ENCODE data around the gene ZFHX2. TPM values are rescaled to one million over a fixed set of nuclear protein-coding genes. Genes with fewer than 3 reads are reported as not detected.

ZFHX2 gene
- total RNA-seq, 4 donors from 2014 or later, result under 0.01 to 0.42 (median 0.20) TPM

- Histone ChIP-seq H3K36me3 (no peaks in the 10 kb centered on the region), H3K4me1 (peaks cover 14 to 30% (median 18%) of the 10 kb centered on the region in 3 donors), H3K4me3 (no peak overlapping the region), H3K27ac (no peak overlapping the region), H3K9me3 (no peaks in the 10 kb centered on the region), H3K27me3 (peaks cover 10 to 69% (median 20%) of the 10 kb centered on the region in 4 donors)
- DNase-seq, result no peak
- intact Hi-C loops (cut with DNase I), result no loop called here
- WGBS, 2 donors, result 80% methylated on average over 1 of the region's 8 CpGs; no CpG with 5 or more reads in 1 of the 2 donors
- TF ChIP-seq CTCF (IDR thresholded peaks at IDR 0.05), result no peak
Observed at GRCh38 chr14:23580948-23581281, 29.4 kb upstream of the ZFHX2 start.

GRCh38 chr14:23580152-23580926 is 28.8 kb upstream of the ZFHX2 start:
- WGBS, 2 donors, result 76 to 84% methylated on average over 5 to 6 of the region's 24 CpGs
- peaks cover 13 to 74% (median 21%) of the 10 kb centered on the region in 4 donors for H3K27me3 ChIP-seq
- H3K4me1 ChIP-seq, result peaks cover 14 to 34% (median 18%) of the 10 kb centered on the region in 3 donors
- H3K36me3 ChIP-seq, result no peaks in the 10 kb centered on the region
- DNase-seq, result no peak
- no peaks in the 10 kb centered on the region for H3K9me3 ChIP-seq
- TF ChIP-seq CTCF (IDR thresholded peaks at IDR 0.05) (no peak), POLR2A (IDR thresholded peaks at IDR 0.05) (no peak)
- H3K4me3 ChIP-seq, result no peak overlapping the region
- intact Hi-C loops (cut with DNase I), result no loop called here
- no peak overlapping the region for H3K27ac ChIP-seq

- no peaks in the 10 kb centered on the region for H3K36me3 ChIP-seq
- H3K9me3 ChIP-seq, result no peaks in the 10 kb centered on the region
- TF ChIP-seq CTCF (IDR thresholded peaks at IDR 0.05) (no peak), POLR2A (IDR thresholded peaks at IDR 0.05) (no peak)
- H3K4me1 ChIP-seq, result peaks cover 14 to 34% (median 18%) of the 10 kb centered on the region in 3 donors
- peaks cover 13 to 75% (median 21%) of the 10 kb centered on the region in 4 donors for H3K27me3 ChIP-seq
- no peak overlapping the region for H3K4me3 ChIP-seq
- DNase-seq, result no peak
- H3K27ac ChIP-seq, result no peak overlapping the region
- intact Hi-C loops (cut with DNase I), result no loop called here
Observed at GRCh38 chr14:23579739-23580138, 28.2 kb upstream of the ZFHX2 start.

- no peak for DNase-seq
- Histone ChIP-seq H3K27me3 (peaks cover 13 to 79% (median 21%) of the 10 kb centered on the region in 4 donors), H3K4me3 (no peak overlapping the region), H3K27ac (no peak overlapping the region), H3K36me3 (no peaks in the 10 kb centered on the region), H3K9me3 (no peaks in the 10 kb centered on the region), H3K4me1 (peaks cover 14 to 34% (median 18%) of the 10 kb centered on the region in 3 donors)
- TF ChIP-seq CTCF (IDR thresholded peaks at IDR 0.05), result no peak
- TF ChIP-seq POLR2A (IDR thresholded peaks at IDR 0.05), result no peak
- intact Hi-C loops (cut with DNase I), result no loop called here
- 53 to 59% methylated on average over 3 of the region's 3 CpGs for WGBS, 2 donors
Observed at GRCh38 chr14:23579311-23579630, 27.7 kb upstream of the ZFHX2 start.

GRCh38 chr14:23578560-23579310 is 27.2 kb upstream of the ZFHX2 start, which contains the start of gene JPH4:
TSS of gene JPH4 (minus strand) at chr14:23578790. CDS start at chr14:23577453, 1,337 bp downstream.
- Histone ChIP-seq H3K4me1 (peaks cover 14 to 34% (median 18%) of the 10 kb centered on the region in 3 donors), H3K4me3 (peak within 1 kb of the TSS in 2 of 4 donors; percentile 26 to 59), H3K9me3 (no peaks in the 10 kb centered on the region), H3K27me3 (peaks cover 13 to 85% (median 21%) of the 10 kb centered on the region in 4 donors), H3K27ac (no peak within 1 kb of the TSS), H3K36me3 (no peaks in the 10 kb centered on the region)
- no peak for DNase-seq
- intact Hi-C loops (cut with DNase I), result no loop called here
- WGBS, 2 donors, result 22 to 25% methylated on average over 14 to 18 of the region's 18 CpGs
- TF ChIP-seq CTCF (IDR thresholded peaks at IDR 0.05), result no peak
- no peak for TF ChIP-seq POLR2A (IDR thresholded peaks at IDR 0.05)
